Bronchial epithelial cell (primary cell): ENCODE measurements around the gene PKD2L2. TPM values are rescaled to one million over a fixed set of nuclear protein-coding genes. Genes with fewer than 3 reads are reported as not detected.
"Not testable (repeated sequence)": the region's sequence is repeated elsewhere in the genome, so short reads cannot be mapped to it uniquely, and the experiment has no call there.

Source experiments
- DNase-seq: peaks from one replicate; pipeline ENCODE4 v3.0.0-alpha.2; 2010; ENCODE audit warnings: low read depth
- FAIRE-seq: peaks from 2 replicates; lab custom pipeline; 2011; peaks lifted over from hg19 to GRCh38; lab: Jason Lieb, UNC
- H3K27me3 ChIP-seq: 2 replicates; pipeline ENCODE4 v1.5.1; 2011; ENCODE audit warnings: low read length; ENCODE audit not compliant: control insufficient read depth, insufficient read depth
- H3K36me3 ChIP-seq: 2 replicates; pipeline ENCODE4 v1.5.1; 2011; ENCODE audit warnings: low read length; ENCODE audit not compliant: control insufficient read depth, insufficient read depth
- H3K4me3 ChIP-seq: 2 replicates; pipeline ENCODE4 v1.5.1; 2011; ENCODE audit warnings: mild to moderate bottlenecking, low read depth, low read length, control low read depth
- CTCF ChIP-seq: IDR thresholded peaks from 2 replicates; pipeline ENCODE4 v1.5.1; 2011; ENCODE audit warnings: mild to moderate bottlenecking, moderate library complexity, low read length, control low read depth, inconsistent platforms; ENCODE audit not compliant: insufficient read depth, severe bottlenecking
- total RNA-seq: library from RNA; depleted of rRNA; stranded (reverse); fragments of >200 nt; gene quantifications from 2 replicates; pipeline ENCODE4 v1.2.1, GENCODE V29; 2014

Gene PKD2L2
- total RNA-seq, 1 donor from 2014 or later = not detected

GRCh38 chr5:137935190-137935589, 45.9 kb downstream of the PKD2L2 start:
- H3K27me3 ChIP-seq = no peaks in the 10 kb centered on the region

GRCh38 chr5:137935694-137936093, 46.4 kb downstream of the PKD2L2 start:
- FAIRE-seq = no peak
- no peak for DNase-seq
- Histone ChIP-seq H3K27me3 (no peaks in the 10 kb centered on the region), H3K36me3 (peaks cover 8% of the 10 kb centered on the region), H3K4me3 (no peak overlapping the region)
- no peak for TF ChIP-seq CTCF

More at GRCh38 chr5:137935190-137935589, 45.9 kb downstream of the PKD2L2 start:
- DNase-seq = no peak
- Histone ChIP-seq H3K36me3 (peaks cover 8% of the 10 kb centered on the region), H3K4me3 (no peak overlapping the region)
- no peak for FAIRE-seq
- no peak for TF ChIP-seq CTCF

GRCh38 chr5:137937994-137938750, 48.9 kb downstream of the PKD2L2 start:
- no peak for FAIRE-seq
- H3K27me3 ChIP-seq = no peaks in the 10 kb centered on the region
- DNase-seq = no peak
- no peak overlapping the region for H3K4me3 ChIP-seq
- no peak for TF ChIP-seq CTCF
- H3K36me3 ChIP-seq = peaks cover 12% of the 10 kb centered on the region

GRCh38 chr5:137938751-137939143, 49.5 kb downstream of the PKD2L2 start:
- TF ChIP-seq CTCF = no peak
- DNase-seq (no peak), FAIRE-seq (no peak)
- Histone ChIP-seq H3K27me3 (no peaks in the 10 kb centered on the region), H3K4me3 (no peak overlapping the region), H3K36me3 (peaks cover 12% of the 10 kb centered on the region)

GRCh38 chr5:137939331-137939730, 50.1 kb downstream of the PKD2L2 start:
- FAIRE-seq (no peak), DNase-seq (no peak)
- Histone ChIP-seq H3K27me3 (no peaks in the 10 kb centered on the region), H3K36me3 (peaks cover 13% of the 10 kb centered on the region), H3K4me3 (no peak overlapping the region)
- no peak for TF ChIP-seq CTCF

GRCh38 chr5:137944280-137944679, 55.0 kb downstream of the PKD2L2 start:
- DNase-seq, FAIRE-seq, H3K27me3 ChIP-seq, H3K4me3 ChIP-seq: not testable (repeated sequence)
- H3K36me3 ChIP-seq = peaks cover 15% of the 10 kb centered on the region
